ENCODE measurements around the gene LARGE1. TPM values are rescaled to one million over a fixed set of nuclear protein-coding genes. Genes with fewer than 3 reads are reported as not detected.

Gene LARGE1
- total and polyA plus RNA-seq, 9 of the 15 experiments (the other 6 are each of a cell fraction or from before 2014, with no cell fraction given): 0.01 to 0.66 (median 0.14) TPM; not detected in 2

DNA sequence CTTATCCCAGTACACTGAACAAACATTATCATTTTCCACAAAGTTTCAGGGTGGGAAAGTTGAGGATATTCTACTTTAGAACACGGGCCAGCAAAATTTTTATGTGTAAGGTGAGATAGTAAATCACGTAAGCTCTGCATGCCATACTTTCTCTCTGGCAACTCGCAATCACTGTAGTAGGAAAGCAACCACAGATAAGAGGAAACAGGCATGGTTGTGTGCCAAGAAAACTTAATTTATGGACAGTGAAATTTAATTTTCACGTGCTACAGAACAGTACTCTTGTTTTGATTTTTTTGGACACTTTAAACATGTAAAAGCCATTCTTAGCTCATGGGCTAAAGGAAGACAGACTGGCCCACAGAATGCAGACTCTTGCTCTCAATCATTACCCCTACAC is 82.5 kb downstream of the LARGE1 start:
- no peak for DNase-seq (ENCODE audit: extremely low read depth in 1 of 4, low spot score in 3 of 4)
- Histone ChIP-seq H3K79me2 (ENCODE audit: control insufficient read depth, insufficient read depth, low read length) (no peaks in the 10 kb centered on the region), H3K9me1 (ENCODE audit: control insufficient read depth, insufficient read depth, low read length) (no peaks in the 10 kb centered on the region), H3K4me3 (no peak overlapping the region), H3K4me2 (ENCODE audit: insufficient read depth, low read length) (no peak overlapping the region), H3K27ac (ENCODE audit: extremely low read depth, low read depth, low read length) (no peak overlapping the region), H3K27me3 (ENCODE audit: control insufficient read depth in 2 of 2, insufficient read depth in 2 of 2, low read length in 2 of 2) (no peaks in the 10 kb centered on the region), H2AFZ (ENCODE audit: low read depth, low read length) (no peak overlapping the region), H3K9me3 (replicated peaks; ENCODE audit: control insufficient read depth, insufficient read depth, low read depth, low read length) (no peaks in the 10 kb centered on the region), H3K36me3 (ENCODE audit: control insufficient read depth, insufficient read depth, low read length) (no peaks in the 10 kb centered on the region), H3K4me1 (replicated peaks in 1 of 2; ENCODE audit: control insufficient read depth in 2 of 2, insufficient read depth in 2 of 2, low read length in 2 of 2) (no peaks in the 10 kb centered on the region), H4K20me1 (replicated peaks; ENCODE audit: control insufficient read depth, insufficient read depth, low read length) (no peaks in the 10 kb centered on the region), H3K9ac (ENCODE audit: insufficient read depth in 1 of 2, low read depth in 2 of 2, low read length in 2 of 2) (no peak overlapping the region)
- CTCF ChIA-PET (ENCODE audit: low intra/inter-chr PET ratio): no interaction called here
- no TSS peak for BruUV-seq (replicated peaks)
- no peak for ATAC-seq
- POLR2A ChIA-PET: no interaction called here
- in situ Hi-C loops (cut with MboI): no loop called here
- WGBS (ENCODE audit: insufficient coverage, low coverage, missing lambda C conversion rate): 3% methylated on average over 4 of the region's 4 CpGs
- no peak for TF ChIP-seq SRSF9 (IDR thresholded peaks at IDR 0.05; ENCODE audit: borderline replicate concordance, low read depth, low read length)
- no peak for TF ChIP-seq ZC3H4 (CRISPR knock-in tag; IDR thresholded peaks at IDR 0.05; ENCODE audit: borderline replicate concordance)
- TF ChIP-seq RAD21 (CRISPR knock-in tag; conservative IDR thresholded peaks at IDR 0.05 in 1 of 2, IDR thresholded peaks at IDR 0.05 in 1 of 2): no peak
- TF ChIP-seq ZNF316 (IDR thresholded peaks at IDR 0.05): no peak
- TF ChIP-seq C11orf30 (IDR thresholded peaks at IDR 0.05; ENCODE audit: low read depth): no peak
- TF ChIP-seq NCOA4 (IDR thresholded peaks at IDR 0.05; ENCODE audit: partially characterized antibody): no peak
- no peak for TF ChIP-seq TAF9B (IDR thresholded peaks at IDR 0.05; ENCODE audit: partially characterized antibody)
- no peak for TF ChIP-seq CBX2 (IDR thresholded peaks at IDR 0.05; ENCODE audit: insufficient read depth, low read length, poor library complexity, severe bottlenecking)
- no peak for TF ChIP-seq THRAP3 (IDR thresholded peaks at IDR 0.05; ENCODE audit: borderline replicate concordance)
- no peak for TF ChIP-seq HNRNPK (IDR thresholded peaks at IDR 0.05; ENCODE audit: low read depth, low read length, poor library complexity, severe bottlenecking)
- no peak for TF ChIP-seq LCOR (CRISPR knock-in tag; IDR thresholded peaks at IDR 0.05)
- TF ChIP-seq MECOM (CRISPR knock-in tag; IDR thresholded peaks at IDR 0.05): no peak
- TF ChIP-seq NCOR1 (IDR thresholded peaks at IDR 0.05): no peak
- TF ChIP-seq KHSRP (IDR thresholded peaks at IDR 0.05): no peak
- TF ChIP-seq, protein P1, sequence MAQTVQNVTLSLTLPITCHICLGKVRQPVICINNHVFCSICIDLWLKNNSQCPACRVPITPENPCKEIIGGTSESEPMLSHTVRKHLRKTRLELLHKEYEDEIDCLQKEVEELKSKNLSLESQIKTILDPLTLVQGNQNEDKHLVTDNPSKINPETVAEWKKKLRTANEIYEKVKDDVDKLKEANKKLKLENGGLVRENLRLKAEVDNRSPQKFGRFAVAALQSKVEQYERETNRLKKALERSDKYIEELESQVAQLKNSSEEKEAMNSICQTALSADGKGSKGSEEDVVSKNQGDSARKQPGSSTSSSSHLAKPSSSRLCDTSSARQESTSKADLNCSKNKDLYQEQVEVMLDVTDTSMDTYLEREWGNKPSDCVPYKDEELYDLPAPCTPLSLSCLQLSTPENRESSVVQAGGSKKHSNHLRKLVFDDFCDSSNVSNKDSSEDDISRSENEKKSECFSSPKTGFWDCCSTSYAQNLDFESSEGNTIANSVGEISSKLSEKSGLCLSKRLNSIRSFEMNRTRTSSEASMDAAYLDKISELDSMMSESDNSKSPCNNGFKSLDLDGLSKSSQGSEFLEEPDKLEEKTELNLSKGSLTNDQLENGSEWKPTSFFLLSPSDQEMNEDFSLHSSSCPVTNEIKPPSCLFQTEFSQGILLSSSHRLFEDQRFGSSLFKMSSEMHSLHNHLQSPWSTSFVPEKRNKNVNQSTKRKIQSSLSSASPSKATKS (CRISPR knock-in tag; IDR thresholded peaks at IDR 0.05): no peak
- no peak for TF ChIP-seq ZNF766 (CRISPR knock-in tag; conservative IDR thresholded peaks at IDR 0.05)
- TF ChIP-seq SNIP1 (IDR thresholded peaks at IDR 0.05; ENCODE audit: low read depth): no peak
- FAIRE-seq: no peak
- intact Hi-C loops (cut with micrococcal nuclease): no loop called here

All from K562 (cell line).